Astrocyte of the spinal cord (primary cell): ENCODE measurements around the gene ZNF763.
A peak's percentile ranks its signal among the peaks of the same experiment; 100 is the strongest.
"Not testable (repeated sequence)": the region's sequence is repeated elsewhere in the genome, so short reads cannot be mapped to it uniquely, and the experiment has no call there.

ENCODE experiments used
- DNase-seq: peaks from one replicate; pipeline ENCODE4 v3.0.0; 2011; ENCODE audit warnings: low read depth, low spot score
- H3K4me3 ChIP-seq: 2 replicates; pipeline ENCODE4 v1.5.1; 2011; ENCODE audit warnings: low read depth, mild to moderate bottlenecking, low read length, moderate library complexity
- CTCF ChIP-seq: IDR thresholded peaks from 2 replicates; pipeline ENCODE4 v1.5.1; 2012; ENCODE audit warnings: low read depth, mild to moderate bottlenecking, low read length, inconsistent platforms
- in situ Hi-C: cut with HindIII; loops from 2 replicates; pipeline ENCODE4 v1.10.0; 2017; ENCODE audit warnings: low sequenced_read_pairs

ZNF763 gene

GRCh38 chr19:11931513-11931912 is 33.3 kb upstream of the ZNF763 start:
- no peak overlapping the region for H3K4me3 ChIP-seq
- no peak for TF ChIP-seq CTCF
- in situ Hi-C loops = no loop called here
- no peak for DNase-seq

- DNase-seq, in situ Hi-C loops, H3K4me3 ChIP-seq: not testable (repeated sequence)
Observed at GRCh38 chr19:11935829-11936228, 29.0 kb upstream of the ZNF763 start.

GRCh38 chr19:11938383-11938782 is 26.5 kb upstream of the ZNF763 start:
- in situ Hi-C loops, H3K4me3 ChIP-seq, DNase-seq: not testable (repeated sequence)

DNA sequence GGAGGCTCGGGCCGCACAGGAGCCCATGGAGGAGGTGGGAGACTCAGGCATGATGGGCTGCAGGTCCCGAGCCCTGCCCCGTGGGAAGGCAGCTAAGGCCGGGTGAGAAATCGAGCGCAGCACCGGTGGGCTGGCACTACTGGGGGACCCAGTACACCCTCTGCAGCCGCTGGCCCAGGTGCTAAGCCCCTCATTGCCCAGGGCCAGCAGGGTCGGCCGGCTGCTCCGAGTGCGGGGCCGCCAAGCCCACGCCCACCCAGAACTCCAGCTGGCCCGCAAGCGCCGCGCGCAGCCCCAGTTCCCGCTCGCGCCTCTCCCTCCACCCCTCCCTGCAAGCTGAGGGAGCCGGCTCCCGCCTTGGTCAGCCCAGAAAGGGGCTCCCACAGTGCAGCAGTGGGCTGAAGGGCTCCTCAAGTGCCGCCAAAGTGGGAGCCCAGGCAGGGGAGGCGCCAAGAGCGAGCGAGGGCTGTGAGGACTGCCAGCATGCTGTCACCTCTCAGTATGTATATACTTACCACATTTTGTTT is 23.4 kb upstream of the ZNF763 start:
- in situ Hi-C loops, DNase-seq, H3K4me3 ChIP-seq: not testable (repeated sequence)

- in situ Hi-C loops = no loop called here
- TF ChIP-seq CTCF = no peak
Observed at GRCh38 chr19:11942008-11942842, 22.6 kb upstream of the ZNF763 start.

DNA sequence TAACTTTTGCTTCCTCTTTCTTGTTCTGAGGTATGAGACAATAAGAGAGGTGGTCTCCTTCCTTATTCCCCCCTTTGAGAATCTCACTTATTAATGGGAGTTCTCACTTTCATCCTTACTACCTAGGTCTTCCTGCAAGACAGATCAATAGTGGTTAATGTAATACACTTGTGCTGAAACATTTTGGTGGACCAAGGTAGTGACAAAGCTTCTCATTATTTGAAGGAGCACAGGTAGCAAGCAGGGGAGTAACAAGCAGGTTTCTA is 22.1 kb upstream of the ZNF763 start:
- DNase-seq = peak; percentile 22
- in situ Hi-C loops = no loop called here
- TF ChIP-seq CTCF = no peak
- H3K4me3 ChIP-seq = no peak overlapping the region

More at GRCh38 chr19:11942008-11942842, 22.6 kb upstream of the ZNF763 start:
- no peak for DNase-seq
- H3K4me3 ChIP-seq = no peak overlapping the region

DNA sequence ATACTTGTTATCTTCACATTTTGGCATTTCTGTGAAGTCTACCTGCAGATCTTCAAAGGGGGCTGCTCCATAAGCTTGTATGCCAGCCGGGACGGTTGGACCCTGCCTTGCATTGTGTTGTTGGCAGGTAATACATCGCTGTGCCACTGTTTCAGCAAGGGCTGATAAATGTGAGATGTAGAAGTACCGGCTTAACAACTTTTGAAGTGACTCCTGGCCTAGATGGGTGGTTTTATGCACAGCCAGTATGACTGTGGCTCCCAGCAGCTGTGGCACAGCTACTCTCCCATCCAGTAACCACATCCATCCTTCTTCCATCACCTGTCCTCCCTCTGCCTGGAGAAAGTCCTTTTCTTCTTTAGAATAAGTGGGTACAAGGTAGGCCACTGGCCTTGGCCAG is 20.2 kb upstream of the ZNF763 start:
- in situ Hi-C loops = no loop called here
- no peak for DNase-seq

More for the DNA sequence above, 20.2 kb upstream of the ZNF763 start:
- TF ChIP-seq CTCF = no peak
- H3K4me3 ChIP-seq = no peak overlapping the region
